ENCODE measurements around the gene MRTFB.

Gene MRTFB

DNA sequence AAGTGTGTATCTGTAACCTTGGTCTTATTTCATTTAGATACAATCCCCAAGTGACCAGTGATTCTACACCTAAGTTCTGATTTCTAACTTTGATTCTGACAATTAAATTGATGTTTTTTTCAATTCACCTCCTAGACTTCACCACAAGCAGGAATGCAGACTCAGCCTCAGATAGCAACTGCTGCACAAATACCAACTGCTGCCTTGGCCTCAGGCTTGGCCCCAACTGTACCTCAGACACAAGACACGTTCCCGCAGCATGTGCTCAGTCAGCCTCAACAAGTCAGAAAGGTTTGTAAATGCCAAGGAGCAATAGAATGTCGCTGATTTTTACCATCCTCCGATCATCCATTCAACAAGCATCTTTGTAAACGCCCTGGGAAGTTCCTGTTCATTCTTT is 177.7 kb downstream of the MRTFB start:
- DNase-seq = no peak

DNA sequence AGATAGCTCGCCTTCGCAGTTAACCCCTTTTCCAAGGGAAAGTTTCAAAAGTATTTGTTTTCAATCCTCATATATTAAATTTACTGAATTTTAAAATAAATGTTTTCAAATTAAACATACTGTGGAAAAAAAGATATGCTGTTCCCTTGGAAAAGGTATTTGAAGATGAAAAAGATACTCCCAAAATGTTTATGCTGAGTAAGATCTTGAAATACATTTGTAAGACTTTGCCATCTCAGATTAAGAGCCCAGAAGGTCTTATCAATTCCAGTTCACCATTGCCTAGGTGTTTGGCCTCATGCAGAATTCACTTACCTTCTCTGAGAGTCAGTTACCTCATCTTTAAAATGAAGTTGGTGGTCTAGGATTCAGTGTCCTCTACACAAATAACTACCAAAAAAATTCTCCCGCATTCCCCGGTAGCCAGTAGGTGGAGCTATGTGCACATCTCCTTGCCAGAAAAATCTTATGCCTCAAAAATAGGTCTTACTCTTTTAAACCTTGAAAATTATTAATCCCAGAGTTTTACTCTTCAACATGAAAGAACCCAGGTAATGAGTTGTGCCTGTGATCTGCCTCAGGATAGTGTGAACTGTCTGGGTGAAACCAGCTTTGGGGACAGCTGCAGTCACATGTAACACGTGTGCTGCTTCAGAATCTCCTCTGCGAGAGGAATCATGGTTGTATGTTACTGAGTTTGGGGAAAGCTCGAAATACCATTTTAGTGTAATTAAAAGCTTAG is 178.3 kb downstream of the MRTFB start:
- DNase-seq = no peak

DNA sequence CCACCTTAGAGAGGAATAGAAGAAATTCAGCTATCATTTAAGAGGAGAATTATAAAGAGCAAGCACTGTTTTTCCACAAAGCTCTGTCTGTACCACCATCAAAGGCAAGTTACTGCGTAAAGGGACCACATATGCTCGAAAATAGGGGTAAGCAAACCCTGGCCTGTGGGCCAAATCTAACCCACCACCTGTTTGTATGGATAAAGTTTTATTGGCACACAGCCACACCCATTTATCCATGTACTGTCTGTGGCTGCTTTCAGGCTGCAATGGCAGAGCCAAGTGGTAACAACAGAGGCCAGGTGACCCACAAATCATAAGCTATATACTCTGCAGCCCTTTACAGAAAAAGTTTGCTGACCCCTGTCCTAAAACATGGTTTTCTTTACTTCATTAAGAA is 180.3 kb downstream of the MRTFB start:
- no peak for DNase-seq

DNA sequence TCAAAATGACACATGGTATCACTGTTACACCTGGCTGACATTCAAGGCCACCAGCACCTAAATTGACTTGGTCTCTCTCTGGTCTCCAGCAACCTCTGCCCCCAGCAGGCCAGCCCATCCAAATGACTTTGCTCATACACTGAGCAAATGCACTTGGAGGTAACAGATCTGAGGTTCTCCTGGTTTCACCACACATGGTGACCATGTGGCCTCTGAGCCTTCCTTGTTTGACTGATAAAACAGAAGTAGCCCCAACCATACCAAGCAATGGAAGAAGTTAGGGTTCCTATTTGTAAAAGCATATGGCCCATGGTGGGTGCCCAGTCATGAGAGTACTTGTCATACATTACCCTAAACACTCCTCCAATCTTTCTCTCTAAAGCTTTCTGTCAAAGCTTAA is 181.7 kb downstream of the MRTFB start:
- DNase-seq = no peak

DNA sequence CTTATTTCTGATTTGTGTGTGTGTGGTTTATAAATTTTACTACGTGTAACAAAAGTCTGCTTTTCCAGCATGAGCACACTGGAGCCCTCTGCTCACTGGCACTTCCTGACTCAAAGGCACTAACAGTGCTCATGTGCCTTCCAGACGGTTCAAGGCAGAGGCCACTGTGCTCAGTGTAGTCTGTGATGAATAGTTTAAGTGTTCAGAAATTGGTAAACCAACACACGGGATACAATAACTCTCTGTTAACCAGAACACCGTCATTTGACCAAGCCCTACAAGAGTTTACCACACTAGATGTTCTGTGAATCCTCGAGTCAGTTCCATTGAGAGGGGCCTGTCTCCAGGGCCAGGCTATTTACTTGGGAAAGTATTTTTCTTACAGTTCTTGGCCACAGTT is 191.9 kb downstream of the MRTFB start:
- no peak for DNase-seq

DNA sequence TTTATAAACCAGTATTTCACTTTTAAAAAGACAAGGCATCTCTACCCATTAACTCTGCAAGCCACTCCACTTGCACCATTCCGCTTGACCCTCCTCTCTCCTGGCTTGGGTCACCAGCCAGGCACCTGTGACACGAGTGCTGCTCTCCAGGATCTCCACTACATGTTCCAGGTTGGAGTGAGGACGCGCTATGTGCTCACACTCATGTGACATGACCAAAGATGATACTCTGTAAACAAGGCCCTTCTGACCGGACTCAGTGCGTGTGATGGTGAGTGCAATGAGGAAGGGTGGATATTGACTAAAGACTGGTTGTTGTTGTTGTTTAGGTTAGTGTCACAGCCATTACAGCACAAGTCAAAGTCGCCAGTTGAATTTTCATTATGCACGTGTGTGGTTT is 192.7 kb downstream of the MRTFB start:
- no peak for DNase-seq

DNA sequence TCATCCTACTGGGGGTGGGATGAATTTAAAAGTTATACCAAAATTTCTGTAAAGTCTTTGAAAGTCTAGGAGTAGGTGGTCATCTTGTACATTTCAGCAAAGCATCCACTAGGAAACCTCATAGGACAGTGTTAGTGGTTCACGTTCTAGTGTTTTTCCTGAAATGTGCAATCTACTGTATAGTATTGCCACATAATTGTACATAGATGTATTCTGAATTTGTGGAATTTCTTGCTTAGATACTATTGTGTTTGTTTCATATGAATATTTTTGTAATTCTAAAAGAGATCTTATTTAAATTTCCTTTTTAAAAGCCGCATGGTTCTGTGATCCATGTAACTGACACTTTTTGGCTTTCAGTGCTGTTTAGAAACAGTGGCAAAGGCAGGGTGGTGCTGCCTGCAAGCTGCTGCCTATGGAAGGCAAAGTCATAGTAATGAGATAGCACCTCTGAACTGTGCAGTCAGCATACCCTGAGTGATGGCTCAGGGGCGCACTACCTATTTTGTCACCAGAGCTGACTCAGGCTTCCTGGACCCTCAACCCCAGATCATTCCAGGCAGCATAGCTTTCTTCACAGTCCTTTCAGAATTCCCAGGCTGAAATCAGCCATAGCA is 193.3 kb downstream of the MRTFB start:
- DNase-seq = no peak

DNA sequence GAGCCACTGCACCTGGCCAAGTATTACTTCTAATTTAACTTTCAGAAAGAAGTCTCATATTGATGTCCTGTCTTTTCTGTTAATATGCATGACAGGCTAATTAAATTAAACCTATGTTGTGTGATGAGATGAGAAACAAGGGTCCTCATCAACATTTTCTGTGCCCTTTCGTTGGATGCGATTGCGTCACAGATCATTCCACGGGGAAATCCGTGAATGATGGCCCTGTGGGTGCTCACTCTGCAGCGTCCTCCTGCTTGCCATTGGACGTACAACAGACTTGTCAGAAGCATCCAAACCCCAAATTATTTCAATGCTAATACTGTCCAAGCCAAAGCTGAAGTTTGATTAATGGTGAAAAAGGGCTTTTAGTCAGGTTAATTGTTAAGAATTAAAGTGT is 197.0 kb downstream of the MRTFB start:
- no peak for DNase-seq

DNA sequence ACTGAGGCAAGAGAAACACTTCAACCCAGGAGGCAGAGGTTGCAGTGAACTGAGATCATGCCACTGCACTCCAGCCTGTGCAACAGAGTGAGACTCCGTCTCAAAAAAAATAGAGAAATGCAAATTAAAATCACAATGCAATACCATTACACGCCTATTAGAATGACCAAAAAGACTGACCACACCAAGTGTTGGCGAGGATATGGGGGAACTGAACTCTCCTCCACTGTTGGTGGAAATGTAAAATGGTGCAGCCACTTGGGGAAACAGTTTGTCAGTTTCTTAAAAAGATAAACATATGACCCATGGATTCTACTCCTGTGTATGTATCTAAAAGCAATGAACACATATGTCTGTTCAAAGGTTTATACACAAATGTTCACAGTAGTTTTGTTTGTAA is 204.8 kb downstream of the MRTFB start:
- DNase-seq = no peak

DNA sequence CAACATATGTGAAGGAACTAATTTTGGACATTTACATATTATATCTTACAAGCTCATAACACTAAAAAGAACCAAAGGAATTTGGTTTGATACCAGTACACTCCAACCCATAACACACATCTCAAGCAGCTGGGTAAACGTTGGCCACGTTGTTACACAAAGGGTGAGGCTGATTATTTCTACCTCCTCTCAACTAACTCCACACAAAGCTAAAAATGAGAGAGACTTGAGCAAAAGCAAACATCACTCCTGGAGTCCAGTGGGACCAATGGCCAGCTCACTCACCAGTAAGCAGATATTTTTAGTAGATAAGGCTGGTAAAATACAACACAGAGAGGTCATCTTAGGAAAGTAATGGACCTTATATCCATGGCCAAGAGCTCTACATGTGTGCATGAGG is 207.6 kb downstream of the MRTFB start:
- no peak for DNase-seq

DNA sequence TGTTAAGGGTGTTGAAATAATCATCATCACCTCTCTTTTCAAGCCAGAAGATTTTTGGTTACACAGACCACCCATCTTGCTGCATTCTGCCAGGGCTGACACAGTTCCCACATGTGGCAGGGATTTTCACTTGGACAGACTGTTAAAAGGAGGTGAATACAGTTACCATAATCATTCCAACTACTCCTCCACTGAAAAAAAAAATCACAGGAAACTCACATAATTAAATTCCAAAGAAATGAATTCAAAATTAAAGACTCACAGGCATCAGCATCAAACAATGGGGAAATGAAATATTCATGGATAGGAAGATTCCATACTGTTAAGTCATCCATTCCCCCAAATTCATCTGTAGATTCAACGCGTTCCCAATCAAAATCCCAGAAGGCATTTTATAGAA is 209.4 kb downstream of the MRTFB start:
- no peak for DNase-seq

DNA sequence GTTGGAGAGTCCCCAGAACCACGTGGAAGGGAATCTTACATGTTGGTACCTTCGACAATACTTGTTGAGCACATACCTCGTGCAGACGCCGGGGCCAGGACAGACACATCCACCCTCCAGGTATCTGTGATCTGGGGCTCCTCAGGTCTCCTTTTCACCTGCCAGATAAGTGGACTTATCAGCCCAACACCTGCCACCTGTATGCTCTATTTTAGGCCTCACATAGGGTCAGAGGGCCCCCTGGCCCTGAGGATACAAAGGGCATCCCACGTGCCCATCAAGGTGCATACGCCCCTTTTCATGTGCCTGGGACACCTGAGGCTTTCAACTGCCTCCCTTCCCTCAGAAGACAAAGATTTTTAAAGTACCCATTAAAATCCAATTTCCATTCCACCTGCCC is 212.7 kb downstream of the MRTFB start:
- no peak for DNase-seq

DNA sequence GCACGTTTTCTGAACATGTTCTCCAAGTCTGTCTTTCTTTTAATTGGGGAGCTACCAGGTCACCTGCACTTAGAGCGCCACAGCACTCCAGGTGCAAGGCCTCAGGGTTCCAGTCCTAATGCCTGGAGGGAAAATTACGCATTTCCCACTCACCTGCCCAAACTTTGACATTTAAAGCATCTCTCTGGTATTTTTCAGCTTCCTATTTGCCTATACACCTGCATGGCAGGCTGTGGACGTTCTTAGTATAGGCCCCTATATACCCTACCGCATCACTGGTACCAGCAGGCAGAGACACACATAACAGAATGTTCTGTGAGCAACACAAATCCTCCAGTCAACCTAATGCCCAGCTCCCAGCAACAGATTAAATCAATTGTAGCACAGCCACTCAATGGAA is 213.3 kb downstream of the MRTFB start:
- DNase-seq = no peak

DNA sequence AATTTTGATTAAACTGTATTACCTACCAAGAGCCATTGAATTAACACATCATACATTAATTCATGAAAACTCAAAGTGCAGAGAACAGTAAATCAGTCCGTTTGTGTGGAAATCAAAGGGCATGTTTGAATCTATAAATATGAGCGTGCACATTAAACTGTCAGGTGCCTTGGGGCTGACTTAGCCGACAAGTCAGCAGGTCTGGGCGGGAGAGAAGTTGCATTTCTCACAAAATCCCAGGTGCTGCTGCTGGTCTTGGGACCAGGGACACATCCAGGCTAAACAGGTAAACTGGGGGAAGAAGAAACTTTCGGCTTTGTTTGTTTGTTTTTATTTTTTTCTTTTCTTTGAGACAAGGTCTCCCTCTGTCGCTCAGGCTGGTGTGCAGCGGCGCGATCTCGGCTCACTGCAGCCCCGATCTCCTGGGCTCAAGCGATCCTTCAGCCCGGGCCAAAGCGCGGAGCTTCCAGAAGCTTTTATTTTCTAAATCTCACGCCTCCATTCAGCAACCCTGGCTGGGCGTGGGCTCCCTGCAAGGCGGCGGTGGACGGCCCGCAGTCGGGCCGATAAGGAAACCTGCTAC is 213.9 kb downstream of the MRTFB start:
- peak; percentile 75 for DNase-seq

DNA sequence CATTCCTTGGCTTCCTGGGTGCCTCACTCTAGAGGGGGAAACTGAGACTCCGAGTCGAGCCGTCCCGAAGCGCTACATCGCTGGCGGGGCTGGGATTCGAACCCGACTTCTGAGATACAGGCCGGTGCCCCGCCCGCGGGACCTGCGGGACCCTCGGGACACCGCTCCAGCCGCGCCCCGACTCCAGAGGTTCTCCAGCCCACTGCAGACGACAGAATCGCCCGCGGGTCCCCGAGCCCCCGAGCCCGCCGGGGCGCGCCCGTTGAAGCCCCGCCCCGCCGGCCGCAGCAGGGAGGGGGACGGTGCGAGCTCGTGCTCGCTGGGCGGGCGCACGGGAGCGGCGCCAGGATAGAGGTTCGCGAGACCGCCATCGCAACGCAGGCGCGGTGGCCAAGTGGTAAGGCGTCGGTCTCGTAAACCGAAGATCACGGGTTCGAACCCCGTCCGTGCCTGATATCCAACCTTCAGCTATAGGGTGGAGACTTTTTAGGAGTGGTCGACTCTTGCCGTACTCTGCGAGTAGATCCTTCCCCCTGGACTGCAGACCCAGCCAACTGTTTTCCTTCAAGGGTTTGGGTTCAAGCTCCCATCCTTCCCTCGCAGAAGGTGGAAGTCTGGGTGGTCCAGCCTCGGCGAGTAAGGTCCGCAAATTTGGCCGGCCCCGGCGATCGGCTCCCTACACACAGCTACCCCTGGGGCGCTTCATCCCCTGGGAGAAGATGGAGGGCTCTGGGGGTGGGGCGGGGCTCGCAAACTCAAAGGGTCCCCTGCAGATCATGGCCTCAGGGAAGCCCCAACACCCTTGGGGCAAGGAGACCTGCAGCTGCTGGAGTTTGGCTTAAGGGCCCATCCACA is 214.6 kb downstream of the MRTFB start:
- peak; percentile 83 for DNase-seq

DNA sequence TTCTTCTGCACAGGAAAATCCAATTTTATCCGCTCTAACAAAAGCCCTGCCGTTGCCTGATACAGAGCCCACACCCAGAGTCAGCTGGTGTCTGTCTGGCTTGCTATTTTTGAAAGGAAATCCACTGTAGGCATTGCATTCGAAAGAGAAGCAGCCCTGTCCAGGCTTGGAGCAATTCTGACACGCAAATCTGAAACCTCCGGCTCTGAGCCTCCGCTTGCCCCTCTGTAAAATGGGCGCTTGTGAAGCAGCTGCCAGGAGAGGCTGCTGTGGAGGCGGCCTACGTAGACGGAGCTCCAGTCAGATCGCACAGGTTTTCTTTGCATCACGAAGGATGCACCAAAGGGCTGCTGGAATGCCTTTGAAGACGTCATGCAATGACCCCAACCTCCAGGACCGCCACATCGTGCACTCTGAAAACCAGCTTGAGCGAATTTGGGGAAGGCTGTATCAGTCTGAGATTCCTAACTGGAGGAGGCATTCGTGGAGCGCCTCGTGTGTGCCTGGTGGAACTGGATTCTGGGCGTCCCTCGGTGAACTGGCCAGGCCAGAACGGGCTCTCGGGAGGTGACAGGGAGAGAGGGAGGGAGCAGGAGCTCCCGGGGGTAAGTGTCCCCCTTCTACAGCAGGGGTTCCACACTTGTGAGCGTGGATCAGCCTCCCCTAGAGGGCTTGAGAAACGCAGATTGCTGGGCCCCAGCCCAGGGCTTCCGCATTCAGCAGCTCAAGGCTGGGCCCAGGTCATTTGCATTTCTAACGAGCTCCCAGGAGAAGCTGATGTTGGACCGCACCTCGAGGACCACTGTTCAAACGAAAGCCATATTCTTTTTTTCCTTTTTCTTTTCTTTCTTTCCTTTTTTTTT is 215.5 kb downstream of the MRTFB start:
- no peak for DNase-seq

DNA sequence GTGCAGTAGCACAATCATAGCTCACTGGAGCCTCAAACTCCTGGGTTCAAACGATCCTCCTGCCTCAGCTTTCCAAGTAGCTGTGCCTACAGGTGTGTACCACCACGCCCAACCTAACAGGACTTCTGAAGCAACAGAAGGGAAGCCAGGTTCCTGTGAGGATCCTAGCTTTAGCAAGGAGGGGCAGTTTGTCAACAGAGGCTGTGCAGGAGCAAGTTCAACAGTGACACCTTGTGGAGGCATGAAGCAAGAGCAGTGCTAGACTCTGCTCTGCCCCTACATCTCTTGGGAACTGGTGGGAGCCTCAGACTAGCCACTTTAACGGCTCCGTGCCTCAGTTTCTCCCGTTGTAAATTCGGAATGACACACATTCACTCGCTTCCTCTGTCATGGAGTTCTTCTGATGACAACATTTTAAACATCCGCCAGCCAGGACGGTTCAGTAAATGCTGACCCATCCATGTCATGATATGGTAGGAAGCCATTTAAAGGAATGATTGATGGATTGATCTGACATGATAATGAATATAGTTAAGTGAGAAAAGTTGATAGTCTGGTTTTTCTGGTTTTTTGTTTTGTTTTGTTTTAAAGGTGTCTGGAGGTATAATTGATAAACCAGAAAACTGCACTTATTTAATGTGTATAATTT is 218.7 kb downstream of the MRTFB start:
- peak; percentile 59 for DNase-seq

DNA sequence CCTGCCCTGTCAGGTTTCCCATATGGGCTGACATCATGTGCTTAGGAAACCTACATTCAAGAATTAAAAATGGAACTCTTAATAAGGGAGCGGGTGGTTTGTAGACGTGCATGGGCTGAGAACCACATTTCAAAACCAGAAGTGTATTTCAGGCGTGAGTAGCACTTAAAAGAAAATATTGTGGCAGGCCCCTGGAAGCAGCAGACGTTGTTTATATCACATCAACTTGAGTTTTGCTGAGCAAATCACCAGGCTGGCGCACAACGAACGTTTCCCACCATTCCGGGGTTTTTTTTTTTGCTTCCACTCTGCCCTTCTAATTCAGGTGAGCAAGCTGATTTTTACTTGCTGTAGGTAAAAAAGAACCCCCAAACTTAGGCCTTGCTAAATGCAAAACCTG is 220.2 kb downstream of the MRTFB start:
- no peak for DNase-seq

DNA sequence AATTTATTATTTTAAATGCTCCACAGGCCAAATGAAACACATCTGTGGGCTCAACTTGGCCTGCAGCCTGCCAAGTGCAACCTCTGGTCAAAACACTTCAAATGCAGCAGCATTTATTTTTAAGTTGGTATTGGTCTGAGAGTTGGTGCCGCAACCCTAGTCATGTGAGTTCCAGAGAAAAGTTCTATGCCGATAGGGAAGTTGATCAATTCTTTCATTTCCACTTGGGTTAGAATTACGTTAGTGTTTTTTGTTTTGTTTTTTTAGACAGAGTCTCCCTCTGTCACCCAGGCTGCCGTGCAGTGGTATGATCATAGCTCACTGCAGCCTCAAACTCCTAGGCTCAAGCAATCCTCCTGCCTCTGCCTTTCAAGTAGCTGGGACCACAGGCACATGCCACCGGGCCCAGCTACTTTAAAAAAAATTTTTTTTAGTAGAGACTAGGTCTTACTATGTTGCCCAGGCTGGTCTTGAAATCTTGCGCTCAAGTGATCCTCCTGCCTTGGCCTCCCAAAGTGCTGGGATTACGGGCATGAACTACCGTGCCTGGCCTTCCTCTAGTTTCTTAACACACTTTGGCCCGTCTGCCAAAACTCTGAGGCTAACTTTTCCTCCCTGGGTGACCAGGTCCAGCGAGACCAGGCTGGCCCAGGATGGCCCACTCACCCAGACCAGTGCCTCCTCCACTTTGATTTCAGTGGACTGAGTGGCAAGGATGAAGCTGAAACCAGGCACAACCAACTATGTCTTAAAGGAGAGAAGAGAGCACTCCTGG is 221.1 kb downstream of the MRTFB start:
- DNase-seq = no peak

DNA sequence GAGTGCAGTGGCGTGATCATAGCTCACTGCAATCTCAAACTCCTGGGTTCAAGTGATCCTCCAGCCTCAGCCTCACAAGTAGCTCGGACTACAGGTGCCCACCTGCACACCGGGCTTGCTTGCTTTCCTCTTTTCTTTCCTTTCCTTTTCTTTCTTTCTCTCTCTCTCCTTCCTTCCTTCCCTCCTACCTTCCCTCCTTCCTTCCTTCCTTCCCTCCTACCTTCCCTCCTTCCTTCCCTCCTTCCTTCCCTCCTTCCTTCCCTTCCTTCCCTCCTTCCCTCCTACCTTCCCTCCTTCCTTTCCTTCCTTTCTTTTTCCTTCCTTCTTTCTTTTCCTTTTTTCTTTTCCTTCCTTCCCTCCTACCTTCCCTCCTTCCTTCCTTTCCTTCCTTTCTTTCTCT is 225.5 kb downstream of the MRTFB start:
- DNase-seq = no peak

DNA sequence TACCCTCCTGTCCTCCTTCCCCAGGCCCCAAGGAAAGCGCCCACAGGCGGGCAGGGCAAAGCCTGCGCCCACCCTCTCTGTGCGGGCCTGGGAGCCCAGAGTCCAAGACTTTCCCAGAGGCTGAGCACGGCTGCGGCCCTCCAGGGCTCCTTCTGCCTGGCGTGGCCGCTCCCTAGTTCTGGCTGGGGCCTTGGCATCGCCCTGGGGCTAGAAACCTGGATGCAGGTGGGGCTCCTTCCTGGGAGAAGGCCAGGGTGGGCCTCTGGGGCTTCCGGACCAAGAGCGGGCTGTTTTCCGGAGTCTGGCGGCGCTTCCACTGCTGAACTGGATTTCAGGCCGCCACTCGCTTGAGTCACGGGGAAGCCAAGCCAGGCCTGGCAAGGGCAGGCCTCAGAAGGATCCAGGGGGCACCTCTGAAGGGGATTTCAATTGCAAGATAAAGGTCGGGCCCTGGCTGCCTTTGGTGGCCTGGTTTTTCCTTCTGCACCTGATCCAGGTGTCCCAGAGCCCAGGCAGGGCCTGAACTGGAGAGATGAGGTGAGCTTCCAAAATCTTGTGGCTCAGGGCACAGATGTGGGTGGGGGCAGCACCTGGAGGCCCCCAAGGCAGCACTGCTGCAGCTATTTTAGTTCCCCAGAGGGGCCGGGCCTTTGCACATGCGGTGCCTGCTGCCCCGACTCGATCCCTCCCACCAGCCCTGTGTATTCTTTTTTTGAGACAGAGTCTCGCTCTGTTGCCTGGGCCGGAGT is 227.4 kb downstream of the MRTFB start:
- DNase-seq = no peak
